NCI-H1048 (cell line): Measurements from ENCODE around the gene NDFIP1.

Experiments
- DNase-seq: peaks from one replicate; lab custom pipeline; 2025; lab: John Stamatoyannopoulos, UW

The NDFIP1 gene

GRCh38 chr5:142189813-142190212, 81.2 kb downstream of the NDFIP1 start:
- DNase-seq = no peak

GRCh38 chr5:142191776-142192175, 83.2 kb downstream of the NDFIP1 start:
- no peak for DNase-seq

GRCh38 chr5:142192286-142193113, 83.9 kb downstream of the NDFIP1 start:
- no peak for DNase-seq

- DNase-seq = no peak
Measured at GRCh38 chr5:142193114-142193428, 84.5 kb downstream of the NDFIP1 start.

GRCh38 chr5:142197098-142197497, 88.5 kb downstream of the NDFIP1 start:
- no peak for DNase-seq

GRCh38 chr5:142197781-142198180, 89.2 kb downstream of the NDFIP1 start:
- DNase-seq = no peak

- DNase-seq = no peak
Measured at GRCh38 chr5:142199388-142199787, 90.8 kb downstream of the NDFIP1 start.

- no peak for DNase-seq
Measured at GRCh38 chr5:142200387-142200786, 91.8 kb downstream of the NDFIP1 start.

GRCh38 chr5:142201471-142201887, 92.9 kb downstream of the NDFIP1 start:
- DNase-seq = no peak

- DNase-seq = no peak
Measured at GRCh38 chr5:142202282-142202681, 93.7 kb downstream of the NDFIP1 start.
